ENCODE data around the gene PITPNM3.

Gene PITPNM3

DNA sequence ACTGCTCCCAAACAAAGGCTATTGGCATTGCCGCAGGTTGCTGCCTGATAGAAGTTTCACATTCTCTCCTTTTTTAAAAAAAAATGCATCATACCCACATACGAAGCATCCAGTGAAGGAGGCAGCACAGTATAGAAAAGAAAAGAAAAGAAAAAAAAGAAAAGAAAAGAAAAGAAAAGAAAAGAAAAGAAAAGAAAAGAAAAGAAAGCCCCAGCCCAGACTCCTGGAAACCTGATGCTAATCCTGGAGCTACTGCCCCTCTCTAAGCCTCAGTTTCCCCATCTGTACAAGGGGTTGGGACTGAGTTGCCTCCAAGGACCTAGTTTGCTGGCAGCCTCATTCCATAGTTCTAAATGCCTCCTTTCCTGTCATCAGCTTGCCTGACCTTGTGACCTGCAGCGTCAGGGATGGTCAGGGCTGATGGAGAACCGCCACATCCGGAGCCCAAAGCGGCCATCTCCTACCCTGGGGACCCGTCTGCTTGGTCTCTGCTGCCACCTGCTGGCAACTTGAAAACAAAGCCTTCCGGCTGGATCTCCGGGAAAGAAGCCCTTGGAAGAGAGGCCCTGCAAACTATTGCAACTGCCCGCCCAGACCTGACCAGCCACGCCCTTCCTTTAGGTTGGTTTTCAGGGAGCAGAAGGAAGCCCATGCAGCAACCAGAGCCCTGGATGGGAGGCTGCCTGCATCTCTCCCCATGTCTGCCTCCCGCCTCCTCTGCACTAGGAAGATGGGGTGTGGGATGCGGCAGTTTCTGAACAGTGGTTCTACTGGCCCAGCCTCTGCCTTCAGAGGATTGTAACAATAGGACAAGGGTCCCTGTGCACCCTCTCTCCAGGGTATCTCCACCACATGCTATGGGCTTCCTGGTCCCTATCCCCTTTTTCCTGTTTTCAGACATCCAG, 134.4 kb downstream of the PITPNM3 start:
- no peak overlapping the region for H3K27ac ChIP-seq (ENCODE audit: low read depth, low read length)
- no peak overlapping the region for H2AFZ ChIP-seq (ENCODE audit: low read length, unreplicated experiment)
- no peaks in the 10 kb centered on the region for H3K79me2 ChIP-seq (ENCODE audit: control insufficient read depth, insufficient read depth, low read length, unreplicated experiment)
- H3K36me3 ChIP-seq (ENCODE audit: insufficient read depth, low read length), result no peaks in the 10 kb centered on the region
- H3K4me1 ChIP-seq (ENCODE audit: control insufficient read depth, insufficient read depth, low read length, unreplicated experiment), result peaks cover under 1% of the 10 kb centered on the region
- peaks cover 12% of the 10 kb centered on the region for H3K27me3 ChIP-seq (ENCODE audit: insufficient read depth, low read length)
- H3K4me3 ChIP-seq (ENCODE audit: low read depth, low read length), result no peak overlapping the region

- Histone ChIP-seq H3K36me3 (ENCODE audit: insufficient read depth, low read length) (no peaks in the 10 kb centered on the region), H3K4me1 (ENCODE audit: control insufficient read depth, insufficient read depth, low read length, unreplicated experiment) (no peaks in the 10 kb centered on the region), H3K27me3 (ENCODE audit: insufficient read depth, low read length) (peaks cover 21% of the 10 kb centered on the region), H2AFZ (ENCODE audit: low read length, unreplicated experiment) (no peak overlapping the region), H3K4me3 (ENCODE audit: low read depth, low read length) (no peak overlapping the region), H3K79me2 (ENCODE audit: control insufficient read depth, insufficient read depth, low read length, unreplicated experiment) (no peaks in the 10 kb centered on the region), H3K27ac (ENCODE audit: low read depth, low read length) (no peak overlapping the region)
Observed at GRCh38 chr17:6420173-6420641, 136.1 kb downstream of the PITPNM3 start.

GRCh38 chr17:6415616-6416015, 140.7 kb downstream of the PITPNM3 start:
- H3K4me3 ChIP-seq (ENCODE audit: low read depth, low read length), result no peak overlapping the region
- no peak overlapping the region for H2AFZ ChIP-seq (ENCODE audit: low read length, unreplicated experiment)
- no peaks in the 10 kb centered on the region for H3K36me3 ChIP-seq (ENCODE audit: insufficient read depth, low read length)
- H3K79me2 ChIP-seq (ENCODE audit: control insufficient read depth, insufficient read depth, low read length, unreplicated experiment), result no peaks in the 10 kb centered on the region
- H3K4me1 ChIP-seq (ENCODE audit: control insufficient read depth, insufficient read depth, low read length, unreplicated experiment), result no peaks in the 10 kb centered on the region
- no peak overlapping the region for H3K27ac ChIP-seq (ENCODE audit: low read depth, low read length)
- H3K27me3 ChIP-seq (ENCODE audit: insufficient read depth, low read length), result peaks cover 35% of the 10 kb centered on the region

GRCh38 chr17:6413065-6413464, 143.3 kb downstream of the PITPNM3 start:
- Histone ChIP-seq H3K79me2 (ENCODE audit: control insufficient read depth, insufficient read depth, low read length, unreplicated experiment) (no peaks in the 10 kb centered on the region), H2AFZ (ENCODE audit: low read length, unreplicated experiment) (no peak overlapping the region), H3K27ac (ENCODE audit: low read depth, low read length) (no peak overlapping the region), H3K4me1 (ENCODE audit: control insufficient read depth, insufficient read depth, low read length, unreplicated experiment) (no peaks in the 10 kb centered on the region), H3K27me3 (ENCODE audit: insufficient read depth, low read length) (peaks cover 37% of the 10 kb centered on the region), H3K36me3 (ENCODE audit: insufficient read depth, low read length) (no peaks in the 10 kb centered on the region), H3K4me3 (ENCODE audit: low read depth, low read length) (no peak overlapping the region)

DNA sequence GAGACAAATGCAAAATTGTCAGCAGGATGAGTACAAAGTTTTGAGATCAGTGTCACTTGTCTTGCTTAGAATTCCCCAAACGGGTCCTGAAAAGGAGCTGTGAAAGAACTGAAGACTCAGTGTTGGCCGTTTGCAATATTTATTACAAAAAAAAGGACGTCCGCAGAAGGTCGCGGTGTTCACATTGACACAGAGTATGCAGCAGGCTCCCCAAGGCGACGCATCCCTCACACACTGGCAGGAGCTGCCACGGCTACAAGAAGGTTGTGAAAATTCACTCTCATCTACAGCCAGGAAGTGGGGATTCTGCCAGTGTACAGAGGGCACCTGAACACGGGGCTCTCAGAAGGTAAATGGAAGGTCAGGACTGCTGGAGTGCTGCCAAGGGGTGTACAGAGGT, 147.6 kb downstream of the PITPNM3 start:
- Histone ChIP-seq H2AFZ (ENCODE audit: low read length, unreplicated experiment) (no peak overlapping the region), H3K79me2 (ENCODE audit: control insufficient read depth, insufficient read depth, low read length, unreplicated experiment) (no peaks in the 10 kb centered on the region), H3K4me3 (ENCODE audit: low read depth, low read length) (no peak overlapping the region), H3K36me3 (ENCODE audit: insufficient read depth, low read length) (no peaks in the 10 kb centered on the region), H3K4me1 (ENCODE audit: control insufficient read depth, insufficient read depth, low read length, unreplicated experiment) (no peaks in the 10 kb centered on the region), H3K27me3 (ENCODE audit: insufficient read depth, low read length) (peaks cover 43% of the 10 kb centered on the region), H3K27ac (ENCODE audit: low read depth, low read length) (no peak overlapping the region)

DNA sequence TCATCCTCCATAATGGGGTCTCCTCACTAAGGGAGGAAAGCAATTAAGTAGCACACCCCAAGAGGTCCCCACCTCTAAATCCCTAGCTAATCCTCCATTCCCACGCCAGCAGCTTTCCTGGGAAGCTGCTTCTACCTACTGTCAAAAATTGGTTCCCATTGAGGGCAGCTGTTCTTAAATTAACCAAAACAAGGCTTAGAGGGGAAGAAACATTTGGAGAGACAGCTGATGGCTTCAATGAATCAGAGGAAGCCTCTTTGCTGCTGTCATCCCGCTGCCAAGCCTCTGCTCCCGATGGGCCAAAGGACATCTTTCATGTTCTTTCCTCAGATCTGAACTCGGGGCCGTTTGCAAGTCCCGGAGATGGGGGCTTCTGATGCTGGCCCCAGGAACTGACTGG, 148.1 kb downstream of the PITPNM3 start:
- H3K27me3 ChIP-seq (ENCODE audit: insufficient read depth, low read length), result peaks cover 47% of the 10 kb centered on the region
- no peaks in the 10 kb centered on the region for H3K4me1 ChIP-seq (ENCODE audit: control insufficient read depth, insufficient read depth, low read length, unreplicated experiment)
- no peaks in the 10 kb centered on the region for H3K79me2 ChIP-seq (ENCODE audit: control insufficient read depth, insufficient read depth, low read length, unreplicated experiment)
- no peak overlapping the region for H3K4me3 ChIP-seq (ENCODE audit: low read depth, low read length)
- H3K36me3 ChIP-seq (ENCODE audit: insufficient read depth, low read length), result no peaks in the 10 kb centered on the region
- H3K27ac ChIP-seq (ENCODE audit: low read depth, low read length), result no peak overlapping the region
- H2AFZ ChIP-seq (ENCODE audit: low read length, unreplicated experiment), result no peak overlapping the region

DNA sequence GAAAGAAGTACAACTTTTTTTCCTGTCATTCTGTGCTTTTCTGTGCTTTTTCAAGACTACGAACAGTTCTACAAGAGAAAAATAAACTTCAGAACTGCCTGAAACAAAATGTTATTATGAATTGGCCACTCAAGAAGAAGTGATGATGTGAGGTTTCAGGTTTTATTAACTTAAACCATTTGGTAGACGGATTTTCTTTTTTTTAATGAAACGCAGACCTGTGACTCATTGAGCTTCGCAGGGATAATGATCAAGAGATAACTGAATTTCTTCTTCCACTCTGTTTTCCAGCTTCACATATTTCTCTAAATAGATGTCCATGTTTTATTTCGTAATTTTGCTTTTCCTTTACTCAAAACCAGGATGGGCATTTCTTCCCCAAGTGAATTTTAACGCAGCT, 154.1 kb downstream of the PITPNM3 start:
- H2AFZ ChIP-seq (ENCODE audit: low read length, unreplicated experiment), result no peak overlapping the region
- H3K27me3 ChIP-seq (ENCODE audit: insufficient read depth, low read length), result peaks cover 74% of the 10 kb centered on the region
- no peak overlapping the region for H3K27ac ChIP-seq (ENCODE audit: low read depth, low read length)
- no peaks in the 10 kb centered on the region for H3K36me3 ChIP-seq (ENCODE audit: insufficient read depth, low read length)
- no peaks in the 10 kb centered on the region for H3K4me1 ChIP-seq (ENCODE audit: control insufficient read depth, insufficient read depth, low read length, unreplicated experiment)
- H3K4me3 ChIP-seq (ENCODE audit: low read depth, low read length), result no peak overlapping the region
- H3K79me2 ChIP-seq (ENCODE audit: control insufficient read depth, insufficient read depth, low read length, unreplicated experiment), result no peaks in the 10 kb centered on the region
